B cell (primary cell): Measurements from ENCODE around the gene PLAAT5.

Source experiments
- CTCF ChIP-seq: fragments of 200-600 bp; IDR thresholded peaks from one replicate; pipeline ENCODE4 v1.8.0; 2022; ENCODE audit warnings: antibody characterized with exemption, mild to moderate bottlenecking
- EZH2 ChIP-seq: IDR thresholded peaks from 2 replicates; pipeline ENCODE4 v1.6.1; 2012; ENCODE audit warnings: borderline replicate concordance, low read depth, mild to moderate bottlenecking, moderate library complexity, low read length; ENCODE audit not compliant: insufficient read depth, poor library complexity, severe bottlenecking

- TF ChIP-seq CTCF (no peak), EZH2 (no peak)
Observed at GRCh38 chr11:63459586-63459985, 31.4 kb downstream of the PLAAT5 start.
